ENCODE data around the gene PGBD2. TPM values are rescaled to one million over a fixed set of nuclear protein-coding genes. Genes with fewer than 3 reads are reported as not detected.
"Not testable (repeated sequence)": the region's sequence is repeated elsewhere in the genome, so short reads cannot be mapped to it uniquely, and the experiment has no call there.

Gene PGBD2
- polyA plus RNA-seq, 12 donors: 4.4 to 6.3 (median 5.5) TPM; not detected in 2

DNA sequence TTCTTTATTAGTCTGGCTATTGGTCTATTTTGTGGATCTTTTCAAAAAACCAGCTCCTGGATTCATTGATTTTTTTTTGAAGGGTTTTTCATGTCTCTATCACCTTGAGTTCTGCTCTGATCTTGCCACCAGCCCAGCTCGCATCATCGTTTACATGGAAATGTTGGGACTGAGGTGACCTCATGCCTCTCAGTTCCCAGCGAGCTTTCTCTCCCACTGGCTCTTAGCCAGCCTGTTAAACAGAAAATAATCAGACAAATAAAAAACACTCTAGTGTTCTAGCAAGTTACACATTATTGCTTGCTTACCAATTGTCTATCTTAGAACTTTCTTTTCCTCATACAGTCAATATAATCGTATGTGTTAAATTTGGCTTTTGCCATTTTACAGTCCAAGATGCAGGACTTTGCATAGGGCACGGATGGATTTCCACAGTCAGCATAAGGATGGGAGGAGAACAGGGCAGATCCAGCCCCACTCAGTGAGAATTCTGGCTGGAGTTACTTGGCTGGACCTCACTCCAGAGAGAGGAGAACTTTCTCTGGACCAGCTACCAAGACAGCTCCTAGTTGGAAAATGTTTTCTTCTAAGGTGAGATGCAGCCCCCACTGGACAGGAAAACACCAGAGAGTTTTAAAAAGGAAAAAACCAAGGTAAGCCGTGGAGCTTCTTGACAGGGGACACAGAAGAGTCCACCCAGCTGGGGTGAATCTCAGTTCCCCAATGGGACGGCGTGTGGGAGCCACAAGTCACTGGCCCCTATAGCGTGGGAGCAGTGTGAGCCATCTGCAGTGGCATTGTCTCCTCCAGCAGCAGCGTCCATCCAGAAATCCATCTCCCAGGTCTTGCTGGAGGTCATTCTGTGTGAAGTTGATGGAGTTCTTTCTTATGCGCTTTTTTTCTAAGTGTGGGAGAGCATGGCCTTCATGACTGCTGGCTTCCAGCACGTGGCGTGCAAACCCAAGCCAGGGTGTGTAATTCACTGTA lies 17.6 kb downstream of the PGBD2 start:
- DNase-seq: no peak

DNA sequence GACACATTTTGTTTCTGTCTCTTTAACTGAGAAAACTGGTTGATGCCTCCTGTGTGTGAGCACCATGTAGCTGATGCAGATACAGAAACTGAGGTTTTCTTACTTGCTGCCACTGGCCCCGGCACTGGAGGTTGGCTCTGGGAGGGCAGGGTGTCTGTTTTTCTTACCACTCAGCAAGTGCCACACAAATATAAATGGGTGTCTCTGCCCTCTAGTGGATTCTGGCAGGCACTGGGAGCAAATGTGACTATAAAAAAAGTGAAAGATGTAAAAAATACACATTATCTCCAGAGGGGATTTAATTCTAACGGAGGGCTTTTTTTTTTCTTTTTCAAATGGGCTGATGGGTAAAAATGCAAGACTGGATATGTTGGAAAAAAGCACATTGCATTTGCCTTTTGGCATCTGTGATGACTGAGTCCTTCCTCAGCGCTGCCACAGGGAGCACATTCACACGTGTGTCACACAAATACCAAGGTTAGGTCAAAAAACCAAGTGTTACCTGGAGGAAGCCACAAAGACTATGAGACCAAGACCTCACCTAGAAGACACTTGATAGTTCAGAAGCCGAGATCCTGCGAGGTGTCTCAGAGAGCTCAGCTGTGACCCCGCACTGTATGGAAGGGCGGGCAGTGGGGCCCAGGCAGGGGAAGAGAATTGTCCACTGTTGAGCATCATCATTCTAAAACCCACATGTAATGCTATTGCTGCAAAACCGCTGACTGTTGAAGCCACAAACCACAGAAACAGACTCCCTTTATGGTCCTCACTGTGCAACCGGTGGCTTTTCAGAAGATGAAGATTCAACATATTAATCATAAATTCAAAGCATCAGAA lies 18.9 kb downstream of the PGBD2 start:
- DNase-seq: no peak

DNA sequence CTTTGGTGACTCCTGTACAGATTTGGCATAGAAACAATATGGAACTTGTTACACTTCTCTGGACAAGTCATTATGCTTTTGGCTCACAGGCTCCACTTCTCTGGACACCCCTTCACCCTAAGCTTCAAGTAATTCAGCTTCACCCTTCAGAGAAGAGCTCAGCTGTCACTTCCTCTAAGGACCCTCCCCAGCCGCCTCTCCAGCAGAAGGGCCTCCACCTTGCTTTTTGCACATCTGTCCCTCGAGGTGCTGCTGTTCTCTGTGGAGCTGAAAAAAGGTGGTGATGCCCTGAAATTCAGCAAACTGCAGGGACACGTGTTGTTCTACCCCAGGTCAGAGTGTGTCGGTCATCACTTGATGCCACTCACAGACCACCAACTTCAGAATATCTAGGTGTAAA lies 19.8 kb downstream of the PGBD2 start:
- DNase-seq: not testable (repeated sequence)

DNA sequence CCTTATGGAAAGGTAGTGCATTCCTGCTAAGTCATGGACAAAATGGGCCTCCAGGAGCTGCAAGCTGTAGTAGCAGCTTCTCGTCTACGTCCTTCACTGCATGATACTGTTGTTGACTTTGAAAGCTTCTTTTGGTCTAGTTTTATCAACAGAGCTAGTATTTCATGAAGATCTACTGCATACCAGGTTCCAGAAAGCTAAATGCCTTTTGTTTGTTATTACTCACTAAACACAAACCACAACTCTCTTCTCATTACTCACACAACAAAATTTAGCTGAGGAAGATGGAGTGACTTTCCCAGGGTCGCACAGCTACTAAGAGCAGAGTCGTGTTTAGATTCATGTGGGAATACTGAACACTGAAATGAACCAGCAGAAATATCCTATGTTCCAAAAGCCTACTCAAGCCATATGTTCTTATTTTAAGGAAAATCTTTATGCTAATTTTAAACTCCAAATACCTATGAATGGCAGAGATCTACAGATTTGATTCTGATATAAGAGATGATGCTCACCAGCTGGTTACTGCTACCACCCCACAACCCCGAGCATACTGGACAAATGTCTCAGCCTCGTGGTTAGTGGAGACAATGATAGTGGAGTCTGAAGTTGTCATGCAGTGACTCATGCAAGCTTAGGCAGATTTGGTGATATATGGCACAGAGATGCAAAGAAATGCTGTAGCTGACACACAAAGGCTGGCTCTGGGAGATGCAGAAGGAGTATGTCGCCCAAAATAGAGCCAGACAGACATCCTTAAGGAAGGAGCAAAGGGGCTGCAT lies 20.6 kb downstream of the PGBD2 start:
- DNase-seq: no peak

DNA sequence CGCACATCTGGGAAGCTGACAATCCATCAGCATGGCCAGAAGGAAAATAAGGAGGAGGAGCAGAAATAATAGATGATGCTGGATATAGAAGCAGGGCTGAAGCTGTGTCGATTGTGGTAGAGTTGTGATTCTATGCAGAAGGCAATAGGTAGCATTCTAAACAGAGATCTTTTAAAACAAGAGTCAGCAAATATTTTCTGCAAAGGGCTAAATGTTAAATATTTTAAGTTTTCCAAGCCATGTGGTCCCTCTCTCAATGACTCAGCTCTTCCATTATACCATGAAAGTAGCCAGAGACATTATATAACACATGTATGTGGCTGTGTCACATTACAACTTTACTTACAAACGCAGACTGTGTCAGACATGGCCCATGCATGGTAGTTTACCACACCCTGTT lies 21.2 kb downstream of the PGBD2 start:
- not testable (repeated sequence) for DNase-seq

DNA sequence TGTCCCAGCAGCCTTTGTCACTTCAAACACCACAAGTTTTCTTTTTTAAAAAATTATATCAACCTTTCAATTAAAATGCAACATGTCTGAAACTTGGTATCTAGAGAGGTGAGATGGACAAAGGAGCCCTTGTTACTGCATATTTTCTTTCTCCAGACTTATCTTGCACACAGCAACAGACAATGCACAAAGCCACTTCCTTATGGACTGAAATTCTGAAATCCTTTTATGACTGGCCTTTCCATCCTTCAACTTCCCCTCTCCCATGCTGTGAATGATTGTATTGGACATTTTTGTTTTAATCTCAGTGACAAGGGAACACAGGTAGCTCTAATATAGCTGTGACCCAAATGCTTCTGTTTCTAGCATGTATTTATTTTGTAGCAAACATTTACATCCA lies 22.1 kb downstream of the PGBD2 start:
- not testable (repeated sequence) for DNase-seq

DNA sequence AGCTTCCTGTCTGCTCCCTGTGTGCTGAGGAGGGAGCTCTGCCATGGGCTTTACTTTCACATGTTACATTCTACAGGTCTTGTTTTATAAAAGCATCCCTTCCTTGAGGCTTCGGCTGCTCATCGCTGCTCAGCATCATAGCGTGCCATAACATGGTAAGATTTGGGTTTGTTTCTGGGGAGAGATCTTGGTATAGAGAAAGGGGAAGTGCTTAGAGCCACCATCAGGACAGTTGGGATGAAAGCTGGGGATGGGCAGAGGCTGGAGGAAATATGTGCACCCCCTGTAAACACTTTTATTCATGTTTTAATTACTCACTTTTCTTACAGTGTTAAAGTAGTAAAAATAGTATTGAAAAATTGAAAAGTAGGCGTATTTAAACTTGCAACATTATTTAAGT lies 24.0 kb downstream of the PGBD2 start:
- not testable (repeated sequence) for DNase-seq

DNA sequence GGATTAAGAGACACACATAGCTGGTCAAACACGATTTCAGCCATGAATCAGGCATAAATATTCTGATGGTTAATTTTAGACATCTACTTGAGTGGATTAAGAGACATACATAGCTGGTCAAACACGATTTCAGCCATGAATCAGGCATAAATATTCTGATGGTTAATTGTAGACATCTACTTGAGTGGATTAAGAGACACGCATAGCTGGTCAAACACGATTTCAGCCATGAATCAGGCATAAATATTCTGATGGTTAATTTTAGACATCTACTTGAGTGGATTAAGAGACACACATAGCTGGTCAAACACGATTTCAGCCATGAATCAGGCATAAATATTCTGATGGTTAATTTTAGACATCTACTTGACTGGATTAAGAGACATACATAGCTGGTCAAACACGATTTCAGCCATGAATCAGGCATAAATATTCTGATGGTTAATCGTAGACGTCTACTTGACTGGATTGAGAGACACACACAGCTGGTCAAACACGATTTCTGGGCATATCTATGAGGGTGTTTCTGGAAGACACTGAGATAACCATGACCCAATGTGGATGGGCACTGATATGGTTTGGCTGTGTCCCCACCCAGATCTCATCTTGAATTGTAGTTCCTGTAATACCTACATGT lies 32.3 kb downstream of the PGBD2 start:
- DNase-seq: not testable (repeated sequence)

DNA sequence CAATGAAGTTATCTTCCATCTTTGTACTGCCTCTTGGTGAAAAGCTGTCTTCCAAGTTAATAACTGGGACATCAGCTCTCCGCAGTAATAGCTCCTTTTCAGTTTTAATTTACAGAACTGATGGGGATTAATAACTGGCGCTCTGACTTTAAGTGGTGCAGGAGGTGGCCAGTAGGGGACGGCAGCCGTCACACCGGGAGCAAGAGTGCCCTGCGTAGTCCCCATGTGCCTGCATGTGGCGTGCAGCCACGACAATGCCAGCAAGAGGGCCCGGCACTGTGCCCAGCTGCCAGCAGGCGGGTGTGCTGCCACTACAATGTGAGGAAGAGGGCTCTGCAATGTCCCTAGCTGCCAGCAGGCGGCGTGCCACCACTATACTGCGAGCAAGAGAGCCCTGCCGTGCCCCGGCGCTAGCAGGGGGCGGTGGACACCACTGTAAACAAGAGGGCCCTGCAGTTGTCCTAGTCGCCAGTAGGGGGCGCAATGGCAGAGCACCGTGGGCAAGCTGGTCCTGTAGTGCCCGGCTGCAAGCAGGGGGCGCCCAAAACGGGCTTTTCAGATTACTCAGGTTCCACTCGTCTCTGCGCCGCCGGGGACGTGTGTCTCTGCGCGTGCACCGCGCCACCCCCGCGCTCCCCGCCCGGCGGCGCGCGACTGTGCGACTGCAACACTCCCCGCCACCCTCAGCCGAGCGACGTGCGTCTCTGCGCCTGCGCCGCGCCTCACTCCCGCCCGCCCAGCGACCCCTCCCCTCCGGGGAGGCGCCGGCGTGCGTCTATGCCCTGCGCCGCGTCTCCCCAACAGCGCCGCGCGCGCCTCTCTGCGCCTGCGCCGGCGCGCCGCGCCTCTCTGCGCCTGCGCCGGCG lies 38.3 kb downstream of the PGBD2 start:
- DNase-seq: not testable (repeated sequence)

DNA sequence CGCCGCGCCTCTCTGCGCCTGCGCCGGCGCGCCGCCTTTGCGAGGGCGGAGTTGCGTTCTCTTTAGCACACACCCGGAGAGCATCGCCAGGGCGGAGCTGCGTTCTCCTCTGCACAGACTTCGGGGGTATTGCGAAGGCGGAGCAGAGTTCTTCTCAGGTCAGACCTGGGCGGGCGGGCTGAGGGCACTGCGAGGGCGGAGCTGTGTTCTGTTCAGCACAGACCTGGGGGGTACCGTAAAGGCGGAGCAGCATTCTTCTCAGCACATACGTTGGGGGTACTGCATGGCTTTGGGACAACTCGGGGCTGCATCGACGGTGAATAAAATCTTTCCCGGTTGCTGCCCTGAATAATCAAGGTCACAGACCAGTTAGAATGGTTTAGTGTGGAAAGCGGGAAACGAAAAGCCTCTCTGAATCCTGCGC lies 39.0 kb downstream of the PGBD2 start:
- not testable (repeated sequence) for DNase-seq

DNA sequence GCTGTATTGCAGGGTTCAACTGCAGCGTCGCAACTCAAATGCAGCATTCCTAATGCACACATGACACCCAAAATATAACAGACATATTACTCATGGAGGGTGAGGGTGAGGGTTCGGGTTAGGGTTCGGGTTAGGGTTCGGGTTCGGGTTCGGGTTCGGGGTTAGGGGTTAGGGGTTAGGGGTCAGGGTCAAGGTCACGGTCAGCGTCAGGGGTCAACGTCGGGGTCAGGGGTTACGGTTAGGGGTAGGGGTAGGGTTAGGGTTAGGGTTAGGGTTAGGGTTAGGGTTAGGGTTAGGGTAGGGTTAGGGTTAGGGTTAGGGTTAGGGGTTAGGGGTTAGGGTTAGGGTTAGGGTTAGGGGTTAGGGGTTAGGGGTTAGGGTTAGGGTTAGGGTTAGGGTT lies 39.4 kb downstream of the PGBD2 start:
- peak; percentile 36 for DNase-seq

DNA sequence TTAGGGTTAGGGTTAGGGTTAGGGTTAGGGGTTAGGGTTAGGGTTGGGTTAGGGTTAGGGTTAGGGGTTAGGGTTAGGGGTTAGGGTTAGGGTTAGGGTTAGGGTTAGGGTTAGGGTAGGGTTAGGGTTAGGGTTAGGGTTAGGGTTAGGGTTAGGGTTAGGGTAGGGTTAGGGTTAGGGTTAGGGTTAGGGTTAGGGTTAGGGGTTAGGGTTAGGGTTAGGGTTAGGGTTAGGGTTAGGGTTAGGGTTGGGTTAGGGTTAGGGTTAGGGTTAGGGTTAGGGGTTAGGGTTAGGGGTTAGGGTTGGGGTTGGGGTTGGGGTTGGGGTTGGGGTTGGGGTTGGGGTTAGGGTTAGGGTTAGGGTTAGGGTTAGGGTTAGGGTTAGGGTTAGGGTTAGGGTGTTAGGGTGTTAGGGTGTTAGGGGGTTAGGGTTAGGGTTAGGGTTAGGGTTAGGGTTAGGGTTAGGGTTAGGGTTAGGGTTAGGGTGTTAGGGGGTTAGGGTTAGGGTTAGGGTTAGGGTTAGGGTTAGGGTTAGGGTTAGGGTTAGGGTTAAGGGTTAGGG lies 39.9 kb downstream of the PGBD2 start:
- not testable (repeated sequence) for DNase-seq

Other genes starting within 250 kb of the PGBD2 start
- not detected for gene OR14I1, start 203.5 kb upstream of the PGBD2 start, polyA plus RNA-seq (ENCODE audit: insufficient read length in 12 of 12)
- not detected for gene LYPD8, start 150.5 kb upstream of the PGBD2 start, polyA plus RNA-seq (ENCODE audit: insufficient read length in 12 of 12)
- 10 to 100 TPM in 11 of 12 donors, not detected in 1; 16.1 to 22.1 (median 18.2) TPM for gene SH3BP5L, start 80.3 kb upstream of the PGBD2 start, polyA plus RNA-seq (ENCODE audit: insufficient read length in 12 of 12)
- 10 to 100 TPM in 11 of 12 donors, not detected in 1; 12.1 to 19.0 (median 15.7) TPM for gene ZNF672, start 68.0 kb upstream of the PGBD2 start, polyA plus RNA-seq (ENCODE audit: insufficient read length in 12 of 12)
- gene ZNF692, start 47.1 kb upstream of the PGBD2 start, polyA plus RNA-seq (ENCODE audit: insufficient read length in 12 of 12): 10 to 100 TPM in 11 of 12 donors, not detected in 1; 22.6 to 54.3 (median 26.1) TPM

Data from muscle of arm (tissue), 12 donors.